IPS-18a (cell line): ENCODE data around the gene TMEM131.

ENCODE experiments used
- H3K27ac ChIP-seq: one replicate; pipeline ENCODE4 v1.5.1; 2013; ENCODE audit warnings: low read length
- H3K27me3 ChIP-seq: one replicate; pipeline ENCODE4 v1.6.1; 2013; ENCODE audit warnings: mild to moderate bottlenecking, low read length; ENCODE audit not compliant: control insufficient read depth, insufficient read depth
- H3K36me3 ChIP-seq: one replicate; pipeline ENCODE4 v1.6.1; 2013; ENCODE audit warnings: low read depth, low read length; ENCODE audit not compliant: control insufficient read depth
- H3K4me1 ChIP-seq: one replicate; pipeline ENCODE4 v1.6.1; 2013; ENCODE audit warnings: low read depth, low read length; ENCODE audit not compliant: control insufficient read depth
- H3K4me3 ChIP-seq: one replicate; pipeline ENCODE4 v1.5.1; 2013; ENCODE audit warnings: low read length
- H3K9ac ChIP-seq: one replicate; pipeline ENCODE4 v1.6.1; 2013; ENCODE audit warnings: mild to moderate bottlenecking, low read length, moderate library complexity
- H3K9me3 ChIP-seq: one replicate; pipeline ENCODE4 v1.6.1; 2013; ENCODE audit warnings: low read depth, low read length; ENCODE audit not compliant: control insufficient read depth

Gene TMEM131

GRCh38 chr2:97948926-97949325, 46.8 kb downstream of the TMEM131 start:
- Histone ChIP-seq H3K27ac (no peak overlapping the region), H3K4me1 (peaks cover 5% of the 10 kb centered on the region), H3K27me3 (no peaks in the 10 kb centered on the region), H3K4me3 (no peak overlapping the region), H3K9ac (no peak overlapping the region), H3K36me3 (no peaks in the 10 kb centered on the region), H3K9me3 (no peaks in the 10 kb centered on the region)

GRCh38 chr2:97945791-97946190, 50.0 kb downstream of the TMEM131 start:
- Histone ChIP-seq H3K4me1 (peaks cover 5% of the 10 kb centered on the region), H3K36me3 (no peaks in the 10 kb centered on the region), H3K4me3 (no peak overlapping the region)

GRCh38 chr2:97936881-97937280, 58.9 kb downstream of the TMEM131 start:
- H3K9me3 ChIP-seq, result no peaks in the 10 kb centered on the region
- no peak overlapping the region for H3K9ac ChIP-seq
- peaks cover 12% of the 10 kb centered on the region for H3K4me1 ChIP-seq
- H3K36me3 ChIP-seq, result no peaks in the 10 kb centered on the region
- no peaks in the 10 kb centered on the region for H3K27me3 ChIP-seq
- no peak overlapping the region for H3K27ac ChIP-seq
- H3K4me3 ChIP-seq, result no peak overlapping the region

More at GRCh38 chr2:97945791-97946190, 50.0 kb downstream of the TMEM131 start:
- no peaks in the 10 kb centered on the region for H3K27me3 ChIP-seq
- no peak overlapping the region for H3K9ac ChIP-seq
- H3K27ac ChIP-seq, result no peak overlapping the region
- no peaks in the 10 kb centered on the region for H3K9me3 ChIP-seq

GRCh38 chr2:97936199-97936598, 59.5 kb downstream of the TMEM131 start:
- no peak overlapping the region for H3K4me3 ChIP-seq
- peaks cover 12% of the 10 kb centered on the region for H3K4me1 ChIP-seq

GRCh38 chr2:97935719-97936161, 60.0 kb downstream of the TMEM131 start:
- Histone ChIP-seq H3K9me3 (no peaks in the 10 kb centered on the region), H3K27me3 (no peaks in the 10 kb centered on the region), H3K27ac (no peak overlapping the region), H3K9ac (no peak overlapping the region), H3K36me3 (no peaks in the 10 kb centered on the region), H3K4me1 (peaks cover 12% of the 10 kb centered on the region), H3K4me3 (no peak overlapping the region)

More at GRCh38 chr2:97936199-97936598, 59.5 kb downstream of the TMEM131 start:
- no peak overlapping the region for H3K9ac ChIP-seq
- H3K9me3 ChIP-seq, result no peaks in the 10 kb centered on the region
- H3K36me3 ChIP-seq, result no peaks in the 10 kb centered on the region
- H3K27ac ChIP-seq, result no peak overlapping the region
- H3K27me3 ChIP-seq, result no peaks in the 10 kb centered on the region

GRCh38 chr2:97932975-97933662, 62.6 kb downstream of the TMEM131 start:
- H3K4me3 ChIP-seq, result no peak overlapping the region
- H3K27ac ChIP-seq, result no peak overlapping the region
- H3K9me3 ChIP-seq, result no peaks in the 10 kb centered on the region
- no peak overlapping the region for H3K9ac ChIP-seq
- H3K36me3 ChIP-seq, result no peaks in the 10 kb centered on the region
- H3K4me1 ChIP-seq, result peaks cover 12% of the 10 kb centered on the region
- no peaks in the 10 kb centered on the region for H3K27me3 ChIP-seq

GRCh38 chr2:97931858-97932225, 63.9 kb downstream of the TMEM131 start:
- no peak overlapping the region for H3K9ac ChIP-seq
- H3K4me3 ChIP-seq, result no peak overlapping the region

GRCh38 chr2:97931118-97931857, 64.5 kb downstream of the TMEM131 start:
- H3K27ac ChIP-seq, result no peak overlapping the region
- H3K27me3 ChIP-seq, result no peaks in the 10 kb centered on the region
- no peaks in the 10 kb centered on the region for H3K36me3 ChIP-seq
- no peak overlapping the region for H3K4me3 ChIP-seq
- H3K9me3 ChIP-seq, result no peaks in the 10 kb centered on the region
- no peak overlapping the region for H3K9ac ChIP-seq
- H3K4me1 ChIP-seq, result peaks cover 9% of the 10 kb centered on the region

More at GRCh38 chr2:97931858-97932225, 63.9 kb downstream of the TMEM131 start:
- H3K36me3 ChIP-seq, result no peaks in the 10 kb centered on the region
- no peak overlapping the region for H3K27ac ChIP-seq
- no peaks in the 10 kb centered on the region for H3K27me3 ChIP-seq
- H3K4me1 ChIP-seq, result peaks cover 12% of the 10 kb centered on the region
- no peaks in the 10 kb centered on the region for H3K9me3 ChIP-seq

- Histone ChIP-seq H3K4me3 (no peak overlapping the region), H3K27ac (no peak overlapping the region), H3K36me3 (peaks cover 7% of the 10 kb centered on the region), H3K9me3 (no peaks in the 10 kb centered on the region), H3K27me3 (no peaks in the 10 kb centered on the region), H3K4me1 (no peaks in the 10 kb centered on the region), H3K9ac (no peak overlapping the region)
Measured at GRCh38 chr2:97928591-97928990, 67.2 kb downstream of the TMEM131 start.

- Histone ChIP-seq H3K4me1 (no peaks in the 10 kb centered on the region), H3K27me3 (no peaks in the 10 kb centered on the region), H3K27ac (no peak overlapping the region), H3K9ac (no peak overlapping the region), H3K4me3 (no peak overlapping the region), H3K9me3 (no peaks in the 10 kb centered on the region), H3K36me3 (peaks cover 7% of the 10 kb centered on the region)
Measured at GRCh38 chr2:97926946-97927345, 68.8 kb downstream of the TMEM131 start.

GRCh38 chr2:97924194-97924593, 71.6 kb downstream of the TMEM131 start:
- Histone ChIP-seq H3K4me3 (no peak overlapping the region), H3K4me1 (no peaks in the 10 kb centered on the region), H3K9ac (no peak overlapping the region), H3K36me3 (peaks cover 7% of the 10 kb centered on the region), H3K27ac (no peak overlapping the region), H3K9me3 (no peaks in the 10 kb centered on the region), H3K27me3 (no peaks in the 10 kb centered on the region)

- H3K27ac ChIP-seq, result no peak overlapping the region
- no peaks in the 10 kb centered on the region for H3K4me1 ChIP-seq
- H3K9me3 ChIP-seq, result no peaks in the 10 kb centered on the region
- H3K4me3 ChIP-seq, result no peak overlapping the region
- H3K9ac ChIP-seq, result no peak overlapping the region
- H3K36me3 ChIP-seq, result peaks cover 2% of the 10 kb centered on the region
- no peaks in the 10 kb centered on the region for H3K27me3 ChIP-seq
Measured at GRCh38 chr2:97919858-97920257, 75.9 kb downstream of the TMEM131 start.
